Measurements from ENCODE around the gene GLDN. TPM values are rescaled to one million over a fixed set of nuclear protein-coding genes. Genes with fewer than 3 reads are reported as not detected.

The GLDN gene
- total and polyA plus RNA-seq, 2 of the 8 experiments (the other 6 are each of a cell fraction or from before 2014, with no cell fraction given): 0.24 to 0.50 TPM

DNA sequence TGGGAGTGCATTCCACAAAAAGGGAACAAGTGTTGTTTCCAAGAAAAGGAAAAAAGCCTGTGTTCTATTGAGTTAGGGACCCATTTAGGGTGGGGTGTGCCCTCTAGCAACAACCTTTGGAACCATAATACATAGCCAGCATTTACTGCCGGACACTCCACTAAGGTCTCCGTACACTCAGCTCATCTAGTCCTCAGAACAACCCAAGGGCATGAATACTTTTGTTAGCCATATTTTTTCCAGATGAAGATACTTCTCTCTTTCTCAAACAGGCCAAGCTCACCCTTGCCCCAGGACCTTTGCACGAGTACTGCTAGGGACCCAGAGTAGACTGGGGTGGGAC is 46.2 kb downstream of the GLDN start:
- POLR2A ChIA-PET (ENCODE audit: partially characterized antibody): no interaction called here
- no peak for DNase-seq (ENCODE audit: low read depth in 1 of 2, low spot score in 2 of 2)
- H3K27me3 ChIP-seq (replicated peaks in 1 of 4; ENCODE audit: control insufficient read depth in 3 of 4, extremely low read depth in 1 of 4, insufficient read depth in 3 of 4, low read length in 3 of 4): no peaks in the 10 kb centered on the region

More for the DNA sequence above, 46.2 kb downstream of the GLDN start:
- H2BK5ac ChIP-seq (ENCODE audit: low read depth, low read length): no peak overlapping the region
- H3K23me2 ChIP-seq (ENCODE audit: low read depth, low read length): no peaks in the 10 kb centered on the region
- WGBS, 2 experiments (ENCODE audit: extremely low coverage in 1 of 2, insufficient coverage in 1 of 2, insufficient read length in 1 of 2, insufficient replicate concordance in 2 of 2, low coverage in 1 of 2, low lambda C conversion rate in 2 of 2, missing lambda C conversion rate in 1 of 2): 88% methylated on average over 3 of the region's 3 CpGs; no CpG with 5 or more reads in 1 of the 2 experiments
- no peak overlapping the region for H2BK20ac ChIP-seq (ENCODE audit: low read length)
- H3K79me1 ChIP-seq (ENCODE audit: low read depth, low read length): no peaks in the 10 kb centered on the region
- H3K56ac ChIP-seq (replicated peaks; ENCODE audit: insufficient read length, low read depth, low read length): no peak overlapping the region
- no peak overlapping the region for H2BK120ac ChIP-seq (replicated peaks; ENCODE audit: low read depth, low read length)
- H4K91ac ChIP-seq (replicated peaks; ENCODE audit: insufficient read length, low read length): no peak overlapping the region
- H3K18ac ChIP-seq (ENCODE audit: extremely low read depth, low read length): no peak overlapping the region
- H3K14ac ChIP-seq (ENCODE audit: insufficient read length): no peak overlapping the region
- no peak overlapping the region for H3K4me3 ChIP-seq (ENCODE audit: extremely low read depth in 1 of 4, insufficient read depth in 2 of 4, low read depth in 3 of 4, low read length in 4 of 4)
- TF ChIP-seq POLR2A (IDR thresholded peaks at IDR 0.05; ENCODE audit: control extremely low read depth in 1 of 2, low read depth in 2 of 2, low read length in 2 of 2): no peak
- TF ChIP-seq ASH2L (IDR thresholded peaks at IDR 0.05; ENCODE audit: low read length): no peak
- TF ChIP-seq MAFK (IDR thresholded peaks at IDR 0.05; ENCODE audit: low read depth, low read length): no peak
- no peak overlapping the region for H2BK12ac ChIP-seq (ENCODE audit: low read depth, low read length)
- H3K27ac ChIP-seq (ENCODE audit: low read depth, low read length): no peak overlapping the region
- H3K4me1 ChIP-seq (replicated peaks in 1 of 4; ENCODE audit: control insufficient read depth in 3 of 4, insufficient read depth in 4 of 4, low read length in 3 of 4): peaks cover 3 to 11% (median 7%) of the 10 kb centered on the region in 4 experiments; a peak in 6 of 7 replicates
- H3K4me2 ChIP-seq (ENCODE audit: insufficient read depth in 1 of 2, low read depth in 2 of 2, low read length in 2 of 2): no peak overlapping the region
- H4K5ac ChIP-seq (ENCODE audit: insufficient read length, low read depth, low read length): no peak overlapping the region
- no peaks in the 10 kb centered on the region for H3K79me2 ChIP-seq (ENCODE audit: control insufficient read depth in 1 of 2, insufficient read depth in 2 of 2, low read length in 2 of 2)
- no peak overlapping the region for H3K4ac ChIP-seq (replicated peaks; ENCODE audit: insufficient read length, low read depth, low read length)
- no peak overlapping the region for H4K8ac ChIP-seq (ENCODE audit: extremely low read depth, insufficient read depth, low read length)
- H2AFZ ChIP-seq (ENCODE audit: low read length): no peak overlapping the region
- no peak overlapping the region for H2AK5ac ChIP-seq (ENCODE audit: low read depth, low read length)
- 0 out of 2 replicates have a peak overlapping the region, but pooled peaks have one; percentile 10 for H2BK15ac ChIP-seq (ENCODE audit: low read length)
- no peak overlapping the region for H3K23ac ChIP-seq (ENCODE audit: insufficient read length)
- 0 out of 4 replicates have a peak, but pooled peaks cover 0 to 3% of the 10 kb centered on the region in 2 experiments for H3K9me3 ChIP-seq (ENCODE audit: insufficient read depth in 2 of 2, low read depth in 1 of 2, low read length in 1 of 2)
- no peaks in the 10 kb centered on the region for H3K36me3 ChIP-seq (ENCODE audit: control insufficient read depth in 2 of 4, insufficient read depth in 4 of 4, low read length in 3 of 4)
- CTCF ChIA-PET (ENCODE audit: partially characterized antibody): interaction anchor here (0.7 to 7.8 kb wide), 9 partner anchors 11 to 225 kb away, joined by 3 to 70 read pairs (median 5); no protein-coding TSS in a partner anchor
- FAIRE-seq: no peak
- no peaks in the 10 kb centered on the region for H4K20me1 ChIP-seq (replicated peaks in 1 of 2; ENCODE audit: control insufficient read depth in 1 of 2, insufficient read depth in 2 of 2, low read length in 2 of 2)
- no peak overlapping the region for H3K9ac ChIP-seq (replicated peaks in 1 of 4; ENCODE audit: extremely low read depth in 1 of 4, low read depth in 3 of 4, low read length in 3 of 4)
